ENCODE measurements around the gene PURA. TPM values are rescaled to one million over a fixed set of nuclear protein-coding genes. Genes with fewer than 3 reads are reported as not detected.

PURA gene
- total and polyA plus RNA-seq, 3 experiments from 2014 or later = 4.8 to 16.4 (median 14.8) TPM

DNA sequence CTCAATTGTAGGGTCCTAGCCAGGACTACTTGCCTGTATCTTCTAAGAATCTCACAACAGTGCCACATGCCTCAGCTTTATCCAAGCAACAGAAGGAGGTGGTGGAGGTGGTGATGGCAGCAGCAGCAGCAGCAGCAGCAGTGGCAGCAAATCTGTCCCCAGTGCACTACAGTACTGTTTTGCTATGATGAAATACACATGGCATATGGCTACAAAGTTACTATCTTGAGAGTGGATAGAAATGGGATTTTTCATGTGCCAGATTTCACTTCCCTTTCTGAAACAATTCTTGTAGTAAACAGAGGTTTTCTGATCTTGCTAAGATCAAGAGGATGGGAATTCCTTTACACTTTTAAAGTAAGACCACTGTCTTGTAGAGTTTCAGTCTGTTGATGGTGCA is 53.0 kb downstream of the PURA start:
- H3K27me3 Mint-ChIP-seq = peaks cover 1 to 4% of the 10 kb centered on the region in 2 donors
- ChIA-PET CTCF (interaction anchor here (0.7 to 2.0 kb wide), 2 partner anchors 12 to 22 kb away, joined by 3 to 10 read pairs; no protein-coding TSS in a partner anchor), POLR2A (no interaction called here)
- H3K9me3 Mint-ChIP-seq = no peaks in the 10 kb centered on the region
- Histone ChIP-seq H3K4me3 (ENCODE audit: low read length) (no peak overlapping the region), H3K9me3 (ENCODE audit: low read length) (no peaks in the 10 kb centered on the region), H3K27ac (ENCODE audit: low read depth, low read length) (no peak overlapping the region), H3K4me1 (ENCODE audit: insufficient read depth, low read length) (no peaks in the 10 kb centered on the region), H3K27me3 (ENCODE audit: insufficient read depth, low read length, poor library complexity, severe bottlenecking) (no peaks in the 10 kb centered on the region), H3K36me3 (ENCODE audit: insufficient read depth, low read length) (no peaks in the 10 kb centered on the region)
- H3K4me3 Mint-ChIP-seq = no peak overlapping the region
- H3K27ac Mint-ChIP-seq = no peak overlapping the region
- peaks cover 0 to 9% (median 4%) of the 10 kb centered on the region in 3 donors for H3K36me3 Mint-ChIP-seq
- no peaks in the 10 kb centered on the region for H3K4me1 Mint-ChIP-seq
- DNase-seq = no peak

DNA sequence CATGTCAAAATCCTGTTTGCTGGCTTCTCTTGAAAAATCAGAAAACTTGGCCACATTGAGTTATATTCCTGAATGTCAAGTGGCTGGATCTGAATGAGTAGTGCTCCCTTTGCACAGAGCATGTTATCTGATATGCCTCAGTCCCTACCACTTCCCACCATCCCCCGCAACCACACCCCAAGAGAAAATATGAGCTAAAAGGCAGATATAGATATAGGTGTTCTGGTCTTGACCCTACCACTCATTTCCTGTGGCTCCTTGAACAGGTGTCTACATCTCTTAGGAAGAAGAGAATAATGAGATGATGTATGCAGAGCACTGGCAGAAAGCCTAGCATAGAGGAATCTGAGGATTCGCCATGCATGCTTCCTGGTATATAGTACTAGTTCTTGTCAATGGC is 54.5 kb downstream of the PURA start:
- Mint-ChIP-seq H3K27me3 (peaks cover 0 to 1% of the 10 kb centered on the region in 2 donors), H3K9me3 (no peaks in the 10 kb centered on the region), H3K27ac (peak overlapping the region in 2 of 8 donors; percentile 18 to 79), H3K4me3 (no peak overlapping the region), H3K4me1 (no peaks in the 10 kb centered on the region), H3K36me3 (peaks cover 0 to 8% (median 4%) of the 10 kb centered on the region in 3 donors)
- no peak for DNase-seq
- no peak overlapping the region for H3K4me3 ChIP-seq (ENCODE audit: low read length)
- H3K4me1 ChIP-seq (ENCODE audit: insufficient read depth, low read length) = no peaks in the 10 kb centered on the region
- ChIA-PET CTCF (no interaction called here), POLR2A (no interaction called here)
- no peaks in the 10 kb centered on the region for H3K27me3 ChIP-seq (ENCODE audit: insufficient read depth, low read length, poor library complexity, severe bottlenecking)
- H3K36me3 ChIP-seq (ENCODE audit: insufficient read depth, low read length) = no peaks in the 10 kb centered on the region
- no peak overlapping the region for H3K27ac ChIP-seq (ENCODE audit: low read depth, low read length)
- no peaks in the 10 kb centered on the region for H3K9me3 ChIP-seq (ENCODE audit: low read length)

DNA sequence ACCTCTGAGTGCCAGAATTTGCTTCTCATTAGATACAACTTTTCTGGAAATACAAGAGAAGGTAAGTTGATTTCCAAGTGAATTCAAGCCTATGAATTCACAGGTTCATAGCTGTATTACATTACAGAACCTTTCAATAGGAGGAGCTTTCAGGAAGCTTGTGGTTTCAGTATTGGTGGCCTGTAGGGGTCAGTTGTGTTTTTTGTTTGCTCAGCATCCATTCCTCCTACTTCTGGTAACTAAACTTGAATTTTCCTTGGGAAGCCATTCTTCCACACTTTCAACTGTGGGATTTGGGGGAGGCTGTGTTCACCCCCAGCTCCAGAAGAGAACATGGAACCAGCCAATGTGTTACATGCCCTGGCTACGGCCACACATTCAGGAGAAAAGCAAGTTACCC is 55.5 kb downstream of the PURA start:
- no peaks in the 10 kb centered on the region for H3K27me3 ChIP-seq (ENCODE audit: insufficient read depth, low read length, poor library complexity, severe bottlenecking)
- ChIA-PET POLR2A (interaction anchor here (0.6 kb wide), 1 partner anchor 61 kb away, joined by 4 read pairs; no protein-coding TSS in a partner anchor), CTCF (no interaction called here)
- H3K4me1 ChIP-seq (ENCODE audit: insufficient read depth, low read length) = peaks cover 2% of the 10 kb centered on the region
- no peak for DNase-seq
- peaks cover 2 to 6% (median 4%) of the 10 kb centered on the region in 3 donors for H3K4me1 Mint-ChIP-seq
- no peaks in the 10 kb centered on the region for H3K9me3 Mint-ChIP-seq
- no peak overlapping the region for H3K4me3 Mint-ChIP-seq
- no peak overlapping the region for H3K27ac ChIP-seq (ENCODE audit: low read depth, low read length)
- no peak overlapping the region for H3K4me3 ChIP-seq (ENCODE audit: low read length)
- no peaks in the 10 kb centered on the region for H3K9me3 ChIP-seq (ENCODE audit: low read length)
- H3K36me3 ChIP-seq (ENCODE audit: insufficient read depth, low read length) = no peaks in the 10 kb centered on the region
- H3K27ac Mint-ChIP-seq = no peak overlapping the region
- peaks cover 0 to 1% of the 10 kb centered on the region in 2 donors for H3K27me3 Mint-ChIP-seq
- peaks cover 0 to 8% (median 4%) of the 10 kb centered on the region in 3 donors for H3K36me3 Mint-ChIP-seq

DNA sequence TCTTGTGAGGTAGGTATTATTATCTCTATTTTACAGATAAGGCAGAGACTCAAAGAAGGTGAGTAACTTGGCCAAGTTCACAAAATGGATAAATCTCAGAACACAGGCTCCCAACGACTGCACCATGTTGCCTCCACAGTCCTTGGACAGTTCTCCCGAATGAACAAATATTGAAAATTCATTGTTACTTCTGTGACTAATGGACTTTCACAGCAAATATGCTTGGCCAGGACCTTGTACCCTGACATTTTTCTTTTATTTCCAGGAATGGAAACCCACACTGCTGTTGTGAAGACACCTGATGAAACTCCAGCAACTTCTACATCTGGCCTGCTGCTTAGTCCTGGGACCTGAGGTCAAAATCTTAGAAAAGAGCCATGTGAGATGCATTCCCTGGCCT is 58.6 kb downstream of the PURA start:
- no peak for DNase-seq
- Mint-ChIP-seq H3K9me3 (no peaks in the 10 kb centered on the region), H3K27ac (peak overlapping the region in 2 of 8 donors; percentile 57 to 68), H3K4me3 (no peak overlapping the region), H3K27me3 (peaks cover 0 to 2% of the 10 kb centered on the region in 2 donors), H3K4me1 (peaks cover 9 to 16% (median 13%) of the 10 kb centered on the region in 3 donors), H3K36me3 (peaks cover 0 to 8% (median 8%) of the 10 kb centered on the region in 3 donors)
- H3K36me3 ChIP-seq (ENCODE audit: insufficient read depth, low read length) = no peaks in the 10 kb centered on the region
- H3K4me3 ChIP-seq (ENCODE audit: low read length) = no peak overlapping the region
- no peaks in the 10 kb centered on the region for H3K27me3 ChIP-seq (ENCODE audit: insufficient read depth, low read length, poor library complexity, severe bottlenecking)
- H3K27ac ChIP-seq (ENCODE audit: low read depth, low read length) = no peak overlapping the region
- ChIA-PET CTCF (no interaction called here), POLR2A (no interaction called here)
- peaks cover 11% of the 10 kb centered on the region for H3K4me1 ChIP-seq (ENCODE audit: insufficient read depth, low read length)
- no peaks in the 10 kb centered on the region for H3K9me3 ChIP-seq (ENCODE audit: low read length)

DNA sequence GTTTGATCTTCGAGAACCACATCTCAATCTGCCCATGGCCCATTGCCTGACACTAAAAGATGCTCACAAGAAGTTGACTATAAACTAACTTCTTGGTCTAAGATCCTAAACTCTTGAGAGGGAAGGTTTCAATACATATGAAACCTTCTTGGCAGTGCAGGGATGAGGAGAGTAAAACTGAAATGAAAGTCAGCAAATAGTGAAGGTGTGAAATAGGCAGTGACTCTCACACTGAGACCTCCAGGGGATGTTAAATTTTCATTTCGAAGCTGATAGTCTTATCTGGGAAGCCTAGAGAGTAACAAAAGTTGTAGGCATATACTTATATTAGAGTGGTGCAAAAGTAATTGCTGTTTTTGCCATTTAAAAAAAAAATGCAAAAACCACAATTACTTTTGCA is 60.1 kb downstream of the PURA start:
- Mint-ChIP-seq H3K27me3 (peaks cover 0 to 2% of the 10 kb centered on the region in 2 donors), H3K27ac (peak overlapping the region; percentile 85 to 99 (median 96)), H3K36me3 (peaks cover 0 to 6% (median 3%) of the 10 kb centered on the region in 3 donors), H3K9me3 (no peaks in the 10 kb centered on the region), H3K4me3 (peak overlapping the region; percentile 70 to 97 (median 93)), H3K4me1 (peaks cover 9 to 16% (median 13%) of the 10 kb centered on the region in 3 donors)
- no peak overlapping the region for H3K4me3 ChIP-seq (ENCODE audit: low read length)
- POLR2A ChIA-PET = interaction anchor here (0.6 kb wide), 1 partner anchor 71 kb away, joined by 3 read pairs; no protein-coding TSS in a partner anchor
- H3K27ac ChIP-seq (ENCODE audit: low read depth, low read length) = no peak overlapping the region
- H3K27me3 ChIP-seq (ENCODE audit: insufficient read depth, low read length, poor library complexity, severe bottlenecking) = no peaks in the 10 kb centered on the region
- H3K9me3 ChIP-seq (ENCODE audit: low read length) = no peaks in the 10 kb centered on the region
- no peak for DNase-seq
- CTCF ChIA-PET = interaction anchor here (0.6 kb wide), 1 partner anchor 12 kb away, joined by 3 read pairs; no protein-coding TSS in a partner anchor
- H3K36me3 ChIP-seq (ENCODE audit: insufficient read depth, low read length) = no peaks in the 10 kb centered on the region
- peaks cover 11% of the 10 kb centered on the region for H3K4me1 ChIP-seq (ENCODE audit: insufficient read depth, low read length)

DNA sequence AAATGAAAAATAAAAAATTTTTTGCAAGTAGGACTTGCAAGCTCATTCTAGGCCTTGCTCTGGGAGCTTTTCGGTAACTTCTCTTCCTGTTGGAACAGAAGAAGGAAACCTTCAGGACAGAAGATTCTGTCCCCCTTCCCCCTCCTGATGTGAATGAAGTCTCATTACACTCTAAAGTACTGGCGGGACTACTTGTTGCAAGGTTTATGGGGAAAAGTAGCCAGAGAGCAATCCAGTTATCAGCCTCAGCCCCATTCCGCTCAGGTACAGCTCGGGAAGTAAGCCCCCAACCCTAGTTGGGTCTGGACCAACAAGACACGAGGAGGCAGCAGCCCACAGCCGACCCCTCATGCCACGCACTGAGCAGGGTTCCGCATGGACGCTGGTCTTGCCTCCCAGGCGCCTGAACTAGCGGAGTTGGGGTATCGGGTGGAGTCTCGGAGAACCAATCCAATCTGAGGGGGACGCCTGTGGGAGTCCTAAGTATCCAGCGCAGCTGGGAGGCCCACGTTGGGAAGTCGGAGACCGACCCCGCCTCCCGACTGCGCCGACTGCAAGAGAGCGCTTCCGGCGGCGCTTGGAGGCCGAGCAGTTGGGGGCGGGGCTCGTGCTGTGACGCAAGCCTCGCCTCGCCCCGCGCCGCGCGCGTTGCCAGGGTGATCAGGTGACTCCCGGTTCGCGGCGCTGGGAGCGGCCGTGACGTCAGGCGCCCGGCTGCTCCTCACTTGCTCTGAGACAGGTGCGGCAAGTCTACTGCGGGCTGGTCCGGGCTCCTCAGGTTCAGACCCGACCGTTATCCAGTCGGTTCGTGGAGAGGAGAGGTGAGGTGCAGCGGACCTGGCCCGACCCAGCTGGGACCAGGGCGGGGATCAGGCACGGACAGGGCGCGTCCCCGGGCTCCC is 60.8 kb downstream of the PURA start, which contains the start of gene CYSTM1:
Gene CYSTM1, plus strand, starts transcription at position 724 of the 902 bp plus-strand sequence. CDS start 19,278 bp downstream, outside the sequence.
- ChIA-PET CTCF (interaction anchor here (0.6 to 1.0 kb wide), 3 partner anchors 13 to 189 kb away, joined by 3 read pairs; partner anchors contain the start of gene PURA), POLR2A (interaction anchor here (0.6 to 1.1 kb wide), 3 partner anchors 47 to 72 kb away, joined by 3 read pairs; no protein-coding TSS in a partner anchor)
- Histone ChIP-seq H3K4me1 (ENCODE audit: insufficient read depth, low read length) (peaks cover 11% of the 10 kb centered on the region), H3K9me3 (ENCODE audit: low read length) (no peaks in the 10 kb centered on the region), H3K4me3 (ENCODE audit: low read length) (peak within 1 kb of the TSS; percentile 74), H3K27me3 (ENCODE audit: insufficient read depth, low read length, poor library complexity, severe bottlenecking) (no peaks in the 10 kb centered on the region), H3K27ac (ENCODE audit: low read depth, low read length) (peak within 1 kb of the TSS; percentile 95), H3K36me3 (ENCODE audit: insufficient read depth, low read length) (no peaks in the 10 kb centered on the region)
- peak; percentile 96 to 98 (median 97) for DNase-seq
- peak within 1 kb of the TSS; percentile 88 to 97 (median 93) for H3K4me3 Mint-ChIP-seq
- H3K36me3 Mint-ChIP-seq = peaks cover 0 to 6% (median 3%) of the 10 kb centered on the region in 3 donors
- peak within 1 kb of the TSS; percentile 85 to 99 (median 97) for H3K27ac Mint-ChIP-seq
- peaks cover 9 to 16% (median 13%) of the 10 kb centered on the region in 3 donors for H3K4me1 Mint-ChIP-seq
- H3K9me3 Mint-ChIP-seq = no peaks in the 10 kb centered on the region
- H3K27me3 Mint-ChIP-seq = peaks cover 0 to 2% of the 10 kb centered on the region in 2 donors

Measured in CD8-positive, alpha-beta memory T cell (primary cell).